RWPE1 (cell line): ENCODE data around the gene FGF3.

Source experiments
- CTCF ChIA-PET: fragments of 350-600 bp; sonication (Branson Sonifier 250); formaldehyde crosslinking; extraction: SDS; loops from one replicate; lab custom pipeline; 2021; lab: Yijun Ruan, JAX
- POLR2A ChIA-PET: fragments of 400-600 bp; formaldehyde crosslinking; extraction: SDS; loops from one replicate; lab custom pipeline; 2020; ENCODE audit warnings: antibody characterized with exemption; ENCODE audit not compliant: low non-redundant PET; lab: Yijun Ruan, JAX
- DNase-seq: peaks from one replicate; pipeline ENCODE4 v3.0.0; 2012; ENCODE audit warnings: low spot score
- H3K27ac ChIP-seq: fragments of 450-650 bp; 2 replicates; pipeline ENCODE4 v1.5.1; 2017
- TF ChIP-seq, protein P1 (sequence below): fragments of 450-650 bp; conservative IDR thresholded peaks from 2 replicates; pipeline ENCODE4 v1.5.1; 2017; ENCODE audit warnings: low read depth, mild to moderate bottlenecking

FGF3 gene

GRCh38 chr11:69810289-69811118 lies 8.7 kb downstream of the FGF3 start:
- CTCF ChIA-PET, result no interaction called here
- TF ChIP-seq, protein P1, sequence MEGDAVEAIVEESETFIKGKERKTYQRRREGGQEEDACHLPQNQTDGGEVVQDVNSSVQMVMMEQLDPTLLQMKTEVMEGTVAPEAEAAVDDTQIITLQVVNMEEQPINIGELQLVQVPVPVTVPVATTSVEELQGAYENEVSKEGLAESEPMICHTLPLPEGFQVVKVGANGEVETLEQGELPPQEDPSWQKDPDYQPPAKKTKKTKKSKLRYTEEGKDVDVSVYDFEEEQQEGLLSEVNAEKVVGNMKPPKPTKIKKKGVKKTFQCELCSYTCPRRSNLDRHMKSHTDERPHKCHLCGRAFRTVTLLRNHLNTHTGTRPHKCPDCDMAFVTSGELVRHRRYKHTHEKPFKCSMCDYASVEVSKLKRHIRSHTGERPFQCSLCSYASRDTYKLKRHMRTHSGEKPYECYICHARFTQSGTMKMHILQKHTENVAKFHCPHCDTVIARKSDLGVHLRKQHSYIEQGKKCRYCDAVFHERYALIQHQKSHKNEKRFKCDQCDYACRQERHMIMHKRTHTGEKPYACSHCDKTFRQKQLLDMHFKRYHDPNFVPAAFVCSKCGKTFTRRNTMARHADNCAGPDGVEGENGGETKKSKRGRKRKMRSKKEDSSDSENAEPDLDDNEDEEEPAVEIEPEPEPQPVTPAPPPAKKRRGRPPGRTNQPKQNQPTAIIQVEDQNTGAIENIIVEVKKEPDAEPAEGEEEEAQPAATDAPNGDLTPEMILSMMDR, result no peak

DNA sequence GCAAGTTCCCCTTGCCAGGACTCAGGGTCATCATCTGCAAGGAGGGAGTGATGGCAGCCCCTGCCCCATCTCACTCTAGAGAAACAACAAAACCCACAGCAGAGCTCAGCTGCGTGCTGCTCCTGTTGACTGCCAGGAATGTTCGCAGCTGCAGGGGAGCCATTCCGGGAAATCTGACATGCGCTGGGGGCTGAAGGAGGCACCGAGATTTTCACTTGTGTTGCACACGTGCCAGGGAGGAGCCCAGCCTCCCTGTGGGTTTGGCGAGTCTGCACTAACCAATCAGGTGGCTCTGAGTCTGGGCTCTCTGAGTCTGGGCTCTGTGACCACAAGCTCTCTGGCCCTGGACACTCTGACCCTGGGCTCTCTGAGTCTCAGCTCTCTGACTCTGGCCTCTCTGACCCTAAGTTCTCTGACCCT lies 10.5 kb downstream of the FGF3 start:
- no peak overlapping the region for H3K27ac ChIP-seq
- TF ChIP-seq, protein P1, result no peak
- ChIA-PET CTCF (no interaction called here), POLR2A (no interaction called here)
- no peak for DNase-seq

More at GRCh38 chr11:69810289-69811118, 8.7 kb downstream of the FGF3 start:
- DNase-seq, result no peak
- no peak overlapping the region for H3K27ac ChIP-seq
- POLR2A ChIA-PET, result interaction anchor here (0.7 kb wide), 1 partner anchor 33 kb away, joined by 11 read pairs; no protein-coding TSS in a partner anchor

DNA sequence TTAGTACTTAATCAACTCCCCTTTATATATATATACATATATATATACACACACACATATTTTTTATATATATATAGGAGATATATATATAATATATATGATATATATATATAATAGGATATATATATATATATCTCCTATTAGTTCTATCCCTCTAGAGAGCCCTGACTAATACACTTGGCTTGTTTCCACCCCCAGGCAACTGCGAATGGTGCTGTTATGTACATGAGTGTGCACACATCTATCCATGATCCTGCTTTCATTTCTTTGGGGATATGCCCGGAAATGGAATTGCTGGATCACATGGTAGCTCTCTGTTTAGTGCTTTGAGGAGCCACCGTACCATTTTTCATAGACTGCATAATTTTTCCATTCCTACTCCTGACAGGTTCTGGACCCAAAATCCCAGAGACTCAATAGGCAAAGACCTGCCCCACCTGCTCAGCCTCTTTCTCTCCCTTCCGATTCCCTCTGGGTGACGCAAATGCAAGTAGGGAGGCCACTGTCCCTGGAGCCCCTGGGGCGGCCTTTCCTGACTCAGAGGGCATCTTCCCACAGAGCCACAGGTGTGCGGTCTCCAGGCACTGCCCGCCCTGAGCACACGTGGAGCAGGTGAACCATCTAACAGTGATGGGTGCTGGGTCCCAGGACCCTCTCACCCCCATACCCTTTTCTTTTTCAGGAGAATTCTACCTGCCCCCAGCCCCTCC lies 12.0 kb downstream of the FGF3 start:
- no peak overlapping the region for H3K27ac ChIP-seq
- ChIA-PET POLR2A (interaction anchor here (0.6 kb wide), 1 partner anchor 1642 kb away, joined by 3 read pairs; no protein-coding TSS in a partner anchor), CTCF (no interaction called here)
- TF ChIP-seq, protein P1, result no peak
- no peak for DNase-seq

- no peak for DNase-seq
- no peak overlapping the region for H3K27ac ChIP-seq
- TF ChIP-seq, protein P1, result no peak
- POLR2A ChIA-PET, result no interaction called here
- CTCF ChIA-PET, result no interaction called here
These were observed 14.3 kb downstream of the FGF3 start for GRCh38 chr11:69804769-69805508.

GRCh38 chr11:69803604-69804218 lies 15.5 kb downstream of the FGF3 start:
- TF ChIP-seq, protein P1, result no peak
- no peak for DNase-seq
- no peak overlapping the region for H3K27ac ChIP-seq
- CTCF ChIA-PET, result no interaction called here
- POLR2A ChIA-PET, result no interaction called here
